ENCODE results near the gene CRYBG3. TPM values are rescaled to one million over a fixed set of nuclear protein-coding genes. Genes with fewer than 3 reads are reported as not detected.

CRYBG3 gene
- total and polyA plus RNA-seq, 2 of the 13 experiments (the other 11 are each of a cell fraction or from before 2014, with no cell fraction given) = 3.8 to 15.9 TPM

DNA sequence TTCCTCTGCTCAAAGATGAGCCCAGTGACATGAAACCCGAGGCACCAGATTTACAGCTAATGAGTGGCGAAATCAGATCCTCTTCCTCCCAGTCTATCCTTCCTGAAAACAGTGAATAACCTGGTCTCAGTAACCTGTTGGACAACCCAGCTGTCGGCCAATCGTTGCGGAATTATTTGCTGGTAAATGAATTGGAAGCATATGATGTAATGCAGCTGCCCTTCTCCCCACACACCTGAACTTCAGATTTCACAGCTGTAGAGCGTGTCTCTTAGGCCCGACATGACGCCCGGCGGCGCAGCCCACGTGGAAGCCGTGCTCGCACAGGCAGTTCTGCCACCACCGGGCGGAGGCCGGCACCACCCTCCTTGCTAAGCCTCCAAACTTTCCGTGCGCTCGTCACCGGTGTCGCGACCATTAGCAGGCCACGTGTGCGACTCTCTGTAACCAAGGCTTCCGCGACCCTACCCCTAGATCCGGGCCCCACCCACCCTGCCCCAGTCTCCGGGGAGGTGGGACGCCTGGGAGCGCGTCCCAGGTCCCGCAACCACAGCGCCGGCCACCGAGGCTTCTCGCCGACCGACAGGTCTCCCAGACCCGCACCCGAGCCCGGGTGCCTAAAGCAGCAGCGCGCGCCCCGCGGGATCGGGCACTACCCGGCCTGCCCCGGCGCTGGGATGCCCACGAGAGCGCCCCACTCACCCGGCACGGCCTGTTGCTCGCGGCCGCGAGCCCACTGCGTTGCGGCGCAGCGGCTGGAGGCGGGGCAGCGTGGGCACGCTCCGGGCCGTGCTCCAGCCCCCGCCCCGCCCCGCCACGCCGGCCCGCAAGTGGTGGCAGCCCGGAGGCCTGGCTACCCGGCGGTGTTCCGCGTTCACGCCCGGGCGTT lies 150.1 kb downstream of the CRYBG3 start, which contains the start of gene RIOX2 (continued):
- TF ChIP-seq HNF4G (IDR thresholded peaks at IDR 0.05; ENCODE audit: borderline replicate concordance, low read depth, low read length) = no peak
- TF ChIP-seq HNF4G (CRISPR knock-in tag; IDR thresholded peaks at IDR 0.05; ENCODE audit: borderline replicate concordance, low read depth) = no peak
- TF ChIP-seq, protein P1, sequence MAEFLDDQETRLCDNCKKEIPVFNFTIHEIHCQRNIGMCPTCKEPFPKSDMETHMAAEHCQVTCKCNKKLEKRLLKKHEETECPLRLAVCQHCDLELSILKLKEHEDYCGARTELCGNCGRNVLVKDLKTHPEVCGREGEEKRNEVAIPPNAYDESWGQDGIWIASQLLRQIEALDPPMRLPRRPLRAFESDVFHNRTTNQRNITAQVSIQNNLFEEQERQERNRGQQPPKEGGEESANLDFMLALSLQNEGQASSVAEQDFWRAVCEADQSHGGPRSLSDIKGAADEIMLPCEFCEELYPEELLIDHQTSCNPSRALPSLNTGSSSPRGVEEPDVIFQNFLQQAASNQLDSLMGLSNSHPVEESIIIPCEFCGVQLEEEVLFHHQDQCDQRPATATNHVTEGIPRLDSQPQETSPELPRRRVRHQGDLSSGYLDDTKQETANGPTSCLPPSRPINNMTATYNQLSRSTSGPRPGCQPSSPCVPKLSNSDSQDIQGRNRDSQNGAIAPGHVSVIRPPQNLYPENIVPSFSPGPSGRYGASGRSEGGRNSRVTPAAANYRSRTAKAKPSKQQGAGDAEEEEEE (CRISPR knock-in tag; IDR thresholded peaks at IDR 0.05; ENCODE audit: borderline replicate concordance) = no peak
- peak; percentile 81; the same call in 1 of the 2 replicates for TF ChIP-seq KDM5B (CRISPR knock-in tag; IDR thresholded peaks at IDR 0.05; ENCODE audit: borderline replicate concordance)
- TF ChIP-seq, protein P2, sequence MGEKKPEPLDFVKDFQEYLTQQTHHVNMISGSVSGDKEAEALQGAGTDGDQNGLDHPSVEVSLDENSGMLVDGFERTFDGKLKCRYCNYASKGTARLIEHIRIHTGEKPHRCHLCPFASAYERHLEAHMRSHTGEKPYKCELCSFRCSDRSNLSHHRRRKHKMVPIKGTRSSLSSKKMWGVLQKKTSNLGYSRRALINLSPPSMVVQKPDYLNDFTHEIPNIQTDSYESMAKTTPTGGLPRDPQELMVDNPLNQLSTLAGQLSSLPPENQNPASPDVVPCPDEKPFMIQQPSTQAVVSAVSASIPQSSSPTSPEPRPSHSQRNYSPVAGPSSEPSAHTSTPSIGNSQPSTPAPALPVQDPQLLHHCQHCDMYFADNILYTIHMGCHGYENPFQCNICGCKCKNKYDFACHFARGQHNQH (CRISPR knock-in tag; IDR thresholded peaks at IDR 0.05) = peak; percentile 55
- peak; percentile 64 for TF ChIP-seq ZNF883 (CRISPR knock-in tag; IDR thresholded peaks at IDR 0.05; ENCODE audit: not compliant biosample characterization)
- TF ChIP-seq, protein P3, sequence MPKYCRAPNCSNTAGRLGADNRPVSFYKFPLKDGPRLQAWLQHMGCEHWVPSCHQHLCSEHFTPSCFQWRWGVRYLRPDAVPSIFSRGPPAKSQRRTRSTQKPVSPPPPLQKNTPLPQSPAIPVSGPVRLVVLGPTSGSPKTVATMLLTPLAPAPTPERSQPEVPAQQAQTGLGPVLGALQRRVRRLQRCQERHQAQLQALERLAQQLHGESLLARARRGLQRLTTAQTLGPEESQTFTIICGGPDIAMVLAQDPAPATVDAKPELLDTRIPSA (CRISPR knock-in tag; IDR thresholded peaks at IDR 0.05; ENCODE audit: borderline replicate concordance) = no peak
- TF ChIP-seq ATRX (CRISPR knock-in tag; IDR thresholded peaks at IDR 0.05; ENCODE audit: borderline replicate concordance) = no peak
- TF ChIP-seq HIVEP1 (CRISPR knock-in tag; IDR thresholded peaks at IDR 0.05) = peak; percentile 51; the same call in 1 of the 2 replicates
- TF ChIP-seq ZNF615 (CRISPR knock-in tag; IDR thresholded peaks at IDR 0.05; ENCODE audit: borderline replicate concordance) = no peak
- TF ChIP-seq GFI1 (CRISPR knock-in tag; IDR thresholded peaks at IDR 0.05; ENCODE audit: borderline replicate concordance) = peak; percentile 77; the same call in 1 of the 2 replicates
- 0 out of 2 replicates have a peak, but pooled peaks have one; percentile 39 for TF ChIP-seq ZNF333 (CRISPR knock-in tag; IDR thresholded peaks at IDR 0.05; ENCODE audit: borderline replicate concordance)
- TF ChIP-seq, protein P4, sequence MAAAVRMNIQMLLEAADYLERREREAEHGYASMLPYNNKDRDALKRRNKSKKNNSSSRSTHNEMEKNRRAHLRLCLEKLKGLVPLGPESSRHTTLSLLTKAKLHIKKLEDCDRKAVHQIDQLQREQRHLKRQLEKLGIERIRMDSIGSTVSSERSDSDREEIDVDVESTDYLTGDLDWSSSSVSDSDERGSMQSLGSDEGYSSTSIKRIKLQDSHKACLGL (CRISPR knock-in tag; IDR thresholded peaks at IDR 0.05) = peak; percentile 98; the same call in 1 of the 2 replicates
- TF ChIP-seq, protein P5, sequence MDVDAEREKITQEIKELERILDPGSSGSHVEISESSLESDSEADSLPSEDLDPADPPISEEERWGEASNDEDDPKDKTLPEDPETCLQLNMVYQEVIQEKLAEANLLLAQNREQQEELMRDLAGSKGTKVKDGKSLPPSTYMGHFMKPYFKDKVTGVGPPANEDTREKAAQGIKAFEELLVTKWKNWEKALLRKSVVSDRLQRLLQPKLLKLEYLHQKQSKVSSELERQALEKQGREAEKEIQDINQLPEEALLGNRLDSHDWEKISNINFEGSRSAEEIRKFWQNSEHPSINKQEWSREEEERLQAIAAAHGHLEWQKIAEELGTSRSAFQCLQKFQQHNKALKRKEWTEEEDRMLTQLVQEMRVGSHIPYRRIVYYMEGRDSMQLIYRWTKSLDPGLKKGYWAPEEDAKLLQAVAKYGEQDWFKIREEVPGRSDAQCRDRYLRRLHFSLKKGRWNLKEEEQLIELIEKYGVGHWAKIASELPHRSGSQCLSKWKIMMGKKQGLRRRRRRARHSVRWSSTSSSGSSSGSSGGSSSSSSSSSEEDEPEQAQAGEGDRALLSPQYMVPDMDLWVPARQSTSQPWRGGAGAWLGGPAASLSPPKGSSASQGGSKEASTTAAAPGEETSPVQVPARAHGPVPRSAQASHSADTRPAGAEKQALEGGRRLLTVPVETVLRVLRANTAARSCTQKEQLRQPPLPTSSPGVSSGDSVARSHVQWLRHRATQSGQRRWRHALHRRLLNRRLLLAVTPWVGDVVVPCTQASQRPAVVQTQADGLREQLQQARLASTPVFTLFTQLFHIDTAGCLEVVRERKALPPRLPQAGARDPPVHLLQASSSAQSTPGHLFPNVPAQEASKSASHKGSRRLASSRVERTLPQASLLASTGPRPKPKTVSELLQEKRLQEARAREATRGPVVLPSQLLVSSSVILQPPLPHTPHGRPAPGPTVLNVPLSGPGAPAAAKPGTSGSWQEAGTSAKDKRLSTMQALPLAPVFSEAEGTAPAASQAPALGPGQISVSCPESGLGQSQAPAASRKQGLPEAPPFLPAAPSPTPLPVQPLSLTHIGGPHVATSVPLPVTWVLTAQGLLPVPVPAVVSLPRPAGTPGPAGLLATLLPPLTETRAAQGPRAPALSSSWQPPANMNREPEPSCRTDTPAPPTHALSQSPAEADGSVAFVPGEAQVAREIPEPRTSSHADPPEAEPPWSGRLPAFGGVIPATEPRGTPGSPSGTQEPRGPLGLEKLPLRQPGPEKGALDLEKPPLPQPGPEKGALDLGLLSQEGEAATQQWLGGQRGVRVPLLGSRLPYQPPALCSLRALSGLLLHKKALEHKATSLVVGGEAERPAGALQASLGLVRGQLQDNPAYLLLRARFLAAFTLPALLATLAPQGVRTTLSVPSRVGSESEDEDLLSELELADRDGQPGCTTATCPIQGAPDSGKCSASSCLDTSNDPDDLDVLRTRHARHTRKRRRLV (CRISPR knock-in tag; IDR thresholded peaks at IDR 0.05) = 0 out of 2 replicates have a peak, but pooled peaks have one; percentile 52
- no peak for TF ChIP-seq NCOA5 (CRISPR knock-in tag; IDR thresholded peaks at IDR 0.05)
- no peak for TF ChIP-seq NFRKB (IDR thresholded peaks at IDR 0.05)
